GM18519 (cell line): ENCODE measurements around the gene CSF2RB.
"Not testable (repeated sequence)": the region's sequence is repeated elsewhere in the genome, so short reads cannot be mapped to it uniquely, and the experiment has no call there.

Experiments
- ATAC-seq: cut with Tn5 transposase; IDR thresholded peaks from one replicate; pipeline ENCODE4 v1.9.1; 2021; ENCODE audit warnings: mild to moderate bottlenecking, moderate library complexity; ENCODE audit not compliant: unreplicated experiment, low FRiP score

The CSF2RB gene

DNA sequence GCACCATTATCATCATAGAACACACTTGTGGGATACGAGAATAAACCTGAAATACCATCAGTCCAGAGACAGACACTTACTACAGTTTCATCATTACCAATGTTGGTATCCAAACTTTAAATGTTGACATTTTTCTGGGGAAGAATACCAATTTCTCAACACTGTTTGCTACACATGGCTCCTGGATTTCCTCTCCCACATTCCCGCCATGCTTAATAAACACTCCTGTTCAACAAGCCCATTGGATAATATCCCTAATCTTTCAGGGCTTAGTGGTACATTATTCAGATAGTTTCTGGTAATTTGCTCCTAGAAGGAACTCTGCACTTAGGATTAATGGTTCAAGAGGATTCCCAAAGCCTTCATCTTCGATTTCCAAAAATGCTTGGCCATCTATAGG lies 48.2 kb downstream of the CSF2RB start:
- ATAC-seq = no peak

DNA sequence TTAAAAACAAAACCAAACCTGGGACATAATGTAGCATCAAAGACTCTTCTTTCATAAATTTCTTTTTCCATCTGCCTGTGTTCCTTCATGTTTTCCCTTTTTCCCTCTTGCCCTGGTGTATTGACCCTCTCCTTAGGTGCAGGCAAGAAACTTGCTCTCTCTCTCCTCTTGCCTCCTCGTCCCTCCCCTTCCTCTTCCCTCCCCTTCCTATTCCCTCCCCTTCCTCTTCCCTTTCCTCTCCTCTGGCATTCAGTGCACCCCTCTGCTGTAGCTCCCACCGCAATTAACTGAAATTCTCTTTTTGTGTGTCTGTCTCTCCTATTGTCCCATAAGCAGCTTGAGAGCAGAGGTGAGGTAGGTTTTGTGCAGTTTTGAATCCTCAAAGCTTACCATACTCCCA lies 49.9 kb downstream of the CSF2RB start:
- ATAC-seq = no peak

DNA sequence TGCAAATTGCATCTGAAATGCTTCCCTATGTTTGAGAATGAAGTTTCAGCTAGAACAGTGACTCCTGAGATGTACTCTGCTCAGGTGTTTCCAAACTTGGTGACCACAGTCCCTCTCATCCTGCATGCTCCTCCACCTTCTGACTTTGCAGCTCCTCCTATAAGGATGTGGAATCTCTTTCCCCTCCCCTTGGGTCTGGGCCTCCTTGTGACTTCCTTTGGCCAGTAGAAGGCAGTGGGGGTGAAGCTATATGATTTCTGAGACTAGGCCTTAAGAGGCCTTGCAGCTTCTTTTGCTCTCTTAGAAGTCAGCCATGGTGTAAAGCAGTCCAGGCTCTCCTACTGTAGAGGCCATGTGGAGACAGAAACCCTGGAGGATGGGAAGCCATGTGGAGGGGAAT lies 50.7 kb downstream of the CSF2RB start:
- ATAC-seq = no peak

DNA sequence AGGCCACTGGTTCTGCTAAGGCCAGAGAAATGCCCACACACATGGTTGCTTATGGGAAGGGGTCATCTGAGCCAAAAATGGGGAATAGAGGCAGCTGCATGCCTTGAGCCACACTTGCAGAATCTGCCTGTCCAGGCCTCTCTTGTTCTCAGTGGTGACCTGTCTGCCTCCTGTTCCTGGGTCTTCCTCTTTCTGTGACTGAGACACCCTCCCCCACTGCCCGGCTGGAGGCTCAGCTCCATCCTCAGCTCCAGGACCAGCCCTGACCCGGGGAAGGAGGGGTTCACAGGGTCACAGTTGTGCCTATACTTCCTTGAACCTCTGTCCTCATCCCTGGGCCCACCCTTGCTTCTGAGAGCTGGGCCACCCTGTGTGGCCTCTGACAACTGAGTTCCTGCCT lies 52.3 kb downstream of the CSF2RB start:
- no peak for ATAC-seq

DNA sequence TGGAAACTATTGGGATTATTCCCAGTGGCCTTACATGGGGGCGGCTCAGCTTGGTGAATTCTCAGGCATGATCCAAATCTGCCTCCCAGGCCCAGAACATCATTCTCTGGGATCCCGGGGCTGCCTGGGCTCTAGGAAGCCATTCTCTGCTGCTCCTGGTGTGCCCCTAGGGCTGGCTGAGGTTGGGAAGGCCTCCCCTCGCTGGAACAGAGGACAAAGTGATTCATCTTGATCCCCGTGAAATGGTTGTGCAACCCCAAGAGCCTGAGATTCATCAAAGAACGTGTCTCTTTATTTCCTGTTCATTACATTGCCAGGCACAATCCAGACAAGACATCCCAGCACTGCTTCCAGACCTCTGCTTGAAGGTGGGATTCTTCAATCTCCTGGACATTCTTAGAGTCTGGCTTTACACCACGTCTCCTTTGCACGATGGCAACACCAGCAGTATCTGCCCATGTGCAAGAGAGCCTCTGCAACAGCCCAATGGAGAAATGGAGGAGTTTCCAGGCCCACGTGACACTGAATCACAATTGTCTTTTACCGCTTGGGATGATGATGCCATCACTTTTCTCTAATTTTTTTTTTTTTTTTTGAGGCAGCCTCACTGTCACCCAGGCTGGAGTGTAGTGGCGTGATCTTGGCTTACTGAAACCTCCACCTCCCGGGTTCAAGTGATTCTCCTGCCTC lies 53.6 kb downstream of the CSF2RB start:
- ATAC-seq = no peak

DNA sequence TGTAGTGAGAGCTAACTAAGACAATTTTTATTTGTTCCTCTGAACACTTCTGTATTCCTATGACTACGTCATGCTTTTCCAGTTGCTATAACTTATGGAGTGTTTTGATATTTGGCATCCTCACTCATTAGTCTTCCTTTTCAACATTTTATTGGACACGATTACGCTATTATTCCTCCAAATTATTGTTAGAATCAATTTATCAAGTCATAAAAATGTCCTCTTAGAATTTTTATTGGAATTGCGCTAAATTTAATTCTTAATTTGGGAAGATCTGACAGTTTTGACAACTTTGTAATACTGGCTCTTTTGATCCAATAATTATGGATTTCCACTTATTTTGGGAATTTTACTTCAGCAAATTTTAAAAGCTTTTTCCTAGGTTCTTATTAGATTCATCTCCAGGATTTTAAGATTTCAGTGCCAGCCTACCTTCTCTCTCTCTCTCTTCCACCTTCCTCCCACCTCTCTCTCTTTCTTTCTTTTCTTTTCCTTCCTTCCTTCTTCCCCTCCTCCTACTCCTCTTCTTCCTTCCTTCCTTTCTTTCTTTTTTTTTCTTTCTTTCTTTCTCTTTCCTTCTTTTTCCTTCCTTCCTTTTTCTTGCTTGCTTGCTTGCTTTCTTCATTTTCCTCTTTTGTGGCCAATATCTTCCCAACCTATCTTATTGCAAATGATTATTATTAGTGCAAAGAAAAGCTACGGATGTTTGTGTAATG lies 55.0 kb downstream of the CSF2RB start:
- ATAC-seq = no peak

DNA sequence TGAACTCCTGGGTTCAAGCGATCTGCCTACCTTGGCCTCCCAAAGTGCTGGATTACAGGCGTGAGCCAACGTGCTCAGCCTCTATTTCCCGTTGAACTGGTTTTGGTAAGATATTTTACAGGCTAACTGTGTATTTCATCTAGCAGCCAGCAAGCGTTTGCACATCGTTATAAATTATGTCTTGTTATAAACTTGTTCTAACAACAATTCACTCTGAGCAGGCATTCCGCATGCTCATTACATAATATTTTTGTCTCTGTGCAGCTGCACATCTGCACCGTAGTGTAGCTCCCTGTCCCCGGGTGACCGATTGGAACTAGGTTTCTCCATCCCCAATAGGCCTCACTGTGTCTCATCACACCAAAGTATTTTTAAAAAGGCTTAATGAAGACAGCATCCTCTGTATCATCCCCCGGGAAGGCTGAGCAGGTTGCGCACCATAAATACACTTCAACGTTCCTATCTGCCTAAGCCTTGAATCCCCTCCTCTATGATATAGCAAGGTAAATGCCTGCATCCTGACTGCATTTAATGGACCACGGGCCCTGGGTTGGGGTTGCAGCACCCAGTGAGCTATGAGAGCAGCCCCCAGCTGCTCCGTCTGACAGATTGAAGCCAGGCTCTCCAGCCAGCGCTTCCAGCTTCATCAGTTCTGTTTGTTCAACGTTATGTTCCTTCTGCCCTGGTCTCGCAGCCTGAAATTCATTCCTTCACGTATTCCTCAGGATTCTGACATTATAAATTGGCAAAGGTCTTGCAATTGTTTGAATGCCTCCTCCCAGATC lies 58.1 kb downstream of the CSF2RB start:
- ATAC-seq = no peak

DNA sequence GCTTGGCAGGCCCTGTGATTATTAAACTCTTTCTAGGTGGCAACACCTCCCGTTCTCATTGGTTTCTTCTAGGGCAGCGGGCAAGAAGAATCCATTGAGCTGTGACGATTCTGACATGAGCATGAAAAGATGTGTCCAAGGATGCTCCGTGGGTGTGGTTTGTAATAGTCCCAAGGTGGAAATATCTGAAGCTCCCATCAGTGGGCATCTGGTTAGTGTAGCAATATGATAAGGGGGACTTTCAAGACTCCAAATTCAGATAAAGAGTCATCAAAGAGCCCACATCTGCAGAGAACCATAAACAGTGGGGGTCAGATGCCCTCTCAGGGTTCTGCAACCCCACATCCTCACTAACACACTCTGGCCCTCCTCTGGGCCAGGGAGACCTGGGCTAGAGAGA lies 63.2 kb downstream of the CSF2RB start:
- ATAC-seq = no peak

DNA sequence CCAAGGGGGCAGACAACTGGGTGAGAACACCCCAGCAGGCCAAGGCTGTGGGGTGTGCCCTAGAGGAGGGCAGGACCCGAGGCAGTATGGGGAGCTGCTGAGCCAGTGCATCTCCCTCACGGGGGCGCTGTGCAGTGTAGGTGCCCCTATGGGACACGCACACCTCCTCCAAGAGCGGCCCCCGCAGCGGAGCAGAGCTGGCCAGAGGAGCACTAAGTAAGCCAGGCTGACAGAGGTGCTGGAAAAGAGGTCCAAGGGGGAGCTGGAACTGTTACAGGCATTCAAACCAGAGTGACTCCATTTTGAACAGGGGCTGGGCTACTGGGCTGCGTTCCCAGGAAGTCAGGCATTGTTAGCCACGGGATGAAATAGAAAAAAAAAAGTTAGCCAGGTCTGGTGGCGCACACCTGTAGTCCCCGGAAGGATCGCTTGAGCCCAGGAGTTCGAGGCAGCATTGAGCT lies 64.0 kb downstream of the CSF2RB start:
- ATAC-seq = no peak

DNA sequence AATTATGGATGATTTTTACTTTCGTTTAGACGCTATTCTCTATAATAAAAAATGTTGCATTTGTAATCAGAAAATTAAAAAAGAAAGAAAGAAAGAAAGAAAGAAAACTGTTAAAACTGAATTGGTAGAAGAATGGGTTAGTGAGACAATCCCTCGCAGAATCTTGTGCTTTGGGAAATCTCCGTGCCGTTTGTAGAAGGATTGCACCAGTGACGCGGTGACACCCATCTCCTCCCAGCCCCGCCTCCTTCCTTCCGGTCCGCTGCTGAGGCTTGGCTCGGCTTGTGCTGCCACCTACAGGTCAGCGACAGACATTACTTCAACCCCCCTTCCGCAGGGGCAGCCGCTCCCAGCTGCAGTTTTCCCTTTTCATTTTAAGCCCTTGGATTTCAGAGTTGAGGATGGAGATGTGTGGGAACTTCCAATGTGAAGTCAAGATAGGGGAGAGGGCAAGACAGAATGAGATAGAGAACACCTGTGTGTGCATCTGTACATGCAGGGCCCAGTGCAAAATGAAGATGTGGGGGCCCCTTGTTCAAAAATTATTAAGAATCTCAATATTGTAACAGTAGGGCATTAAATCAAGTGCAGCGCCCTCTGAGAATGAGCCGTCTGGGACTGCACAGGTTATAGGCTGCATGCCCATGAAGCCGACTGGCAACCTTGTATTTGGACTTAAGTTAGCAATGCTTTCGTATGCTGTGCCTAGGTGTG lies 64.7 kb downstream of the CSF2RB start:
- no peak for ATAC-seq

DNA sequence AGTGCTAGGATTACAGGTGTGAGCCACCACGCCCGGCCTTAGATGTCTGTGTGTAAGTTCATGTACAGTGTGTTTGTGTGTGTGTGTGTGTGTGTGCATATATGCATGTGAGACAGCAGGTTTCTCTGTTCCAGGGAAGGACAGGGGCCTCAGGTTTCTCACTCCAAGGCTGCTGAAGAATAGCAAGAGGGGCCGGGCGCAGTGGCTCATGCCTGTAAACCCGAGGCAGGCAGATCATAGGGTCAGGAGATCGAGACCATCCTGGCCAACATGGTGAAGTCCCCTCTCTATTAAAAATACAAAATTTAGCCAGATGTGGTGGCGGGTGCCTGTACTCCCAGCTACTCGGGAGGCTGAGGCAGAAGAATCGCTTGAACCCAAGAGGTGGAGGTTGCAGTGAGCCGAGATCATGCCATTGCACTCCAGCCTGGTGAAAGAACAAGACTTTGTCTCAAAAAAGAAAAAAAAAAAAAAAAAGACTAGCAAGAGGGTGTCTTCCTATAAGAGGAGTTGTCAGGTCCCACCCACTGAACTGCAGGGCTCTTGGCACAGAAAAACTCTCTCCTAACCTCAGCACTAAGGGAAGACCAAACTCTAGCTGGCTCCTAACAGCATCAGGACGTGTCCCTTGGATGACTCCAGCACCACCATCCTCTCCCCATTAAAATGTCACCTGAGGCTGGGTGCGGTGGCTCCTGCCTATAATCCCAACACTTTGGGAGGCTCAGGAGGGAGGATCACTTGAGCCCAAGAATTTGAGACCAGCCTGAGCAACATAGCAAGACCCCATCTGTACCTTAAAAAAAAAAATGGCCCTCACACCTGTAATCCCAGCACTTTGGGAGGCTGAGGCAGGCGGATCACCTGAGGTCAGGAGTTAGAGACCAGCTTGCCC lies 65.8 kb downstream of the CSF2RB start:
- no peak for ATAC-seq

DNA sequence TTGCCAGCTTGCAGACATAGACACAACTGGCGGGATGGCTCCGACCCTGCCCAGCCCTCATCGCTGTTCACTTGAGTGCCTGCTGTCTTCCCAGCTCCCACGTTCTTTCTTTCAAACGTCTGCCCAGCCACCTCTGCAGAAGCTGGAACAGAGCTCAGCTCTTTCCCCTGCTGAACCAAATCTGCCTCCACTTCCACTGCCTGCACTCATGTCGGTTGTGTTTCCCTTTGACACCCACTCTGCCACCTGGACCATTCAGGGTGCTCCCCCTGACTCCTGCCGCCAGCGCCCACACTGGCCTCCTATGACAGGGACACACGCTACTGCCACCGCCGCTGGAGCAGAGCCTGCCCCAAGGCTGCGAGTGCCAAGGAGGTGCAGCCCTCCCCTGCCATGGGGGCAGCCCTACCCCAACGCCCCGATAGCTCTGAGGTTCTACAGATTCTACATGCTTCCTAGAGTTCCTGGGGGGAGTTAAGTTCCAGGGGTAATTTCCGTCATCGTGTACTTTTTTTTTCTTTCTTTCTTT lies 67.9 kb downstream of the CSF2RB start:
- no peak for ATAC-seq

DNA sequence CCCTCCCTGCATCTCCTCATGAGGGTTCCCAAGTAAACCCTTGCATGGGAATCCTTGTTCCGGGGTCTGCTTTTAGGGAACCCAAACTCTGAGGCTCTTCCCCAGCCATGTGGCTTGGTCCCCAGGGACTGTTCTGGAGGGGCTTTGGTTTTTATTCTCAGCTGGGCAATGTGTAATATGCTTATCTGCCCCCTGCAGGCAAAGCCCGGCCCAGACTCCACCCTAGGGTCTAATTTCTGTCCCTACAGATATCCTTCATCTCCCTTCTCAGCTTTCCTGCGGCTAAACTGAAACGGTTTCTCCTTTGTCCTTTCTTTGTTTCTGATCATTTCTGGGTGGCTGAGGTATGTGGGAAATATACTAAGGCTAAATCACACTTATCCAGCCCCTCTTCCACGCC lies 68.7 kb downstream of the CSF2RB start:
- no peak for ATAC-seq

DNA sequence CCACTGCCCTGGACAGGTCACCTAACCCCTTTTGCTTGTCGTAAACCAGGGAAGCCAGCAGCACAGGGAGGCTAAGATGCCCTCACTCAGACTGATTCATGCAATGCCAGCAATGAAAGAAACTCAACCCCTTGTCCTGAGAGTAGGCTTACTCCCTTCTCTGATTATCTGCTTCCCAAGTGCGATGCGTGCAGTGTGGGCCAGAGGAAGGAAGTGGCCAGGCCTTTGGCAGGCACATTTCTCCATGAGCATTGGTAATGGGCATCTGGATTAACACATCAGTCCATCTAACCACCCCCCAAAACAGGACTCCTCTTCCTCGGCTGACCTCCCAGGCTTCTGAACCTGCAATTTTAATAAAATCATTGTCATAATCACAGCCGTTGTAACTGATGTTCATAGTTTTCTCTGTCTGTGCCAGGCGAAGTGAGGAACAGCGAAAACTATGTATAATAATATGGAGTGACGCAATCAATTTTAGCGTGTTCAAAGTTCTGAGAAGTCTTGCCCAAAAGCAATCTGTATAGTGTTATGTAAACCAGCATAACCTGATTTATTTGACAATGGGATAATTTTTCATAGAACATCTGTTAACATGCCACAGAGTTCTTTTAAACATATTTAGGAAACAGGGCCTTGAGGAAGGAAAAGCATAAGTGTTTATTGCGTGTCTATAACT lies 71.9 kb downstream of the CSF2RB start:
- ATAC-seq = no peak

DNA sequence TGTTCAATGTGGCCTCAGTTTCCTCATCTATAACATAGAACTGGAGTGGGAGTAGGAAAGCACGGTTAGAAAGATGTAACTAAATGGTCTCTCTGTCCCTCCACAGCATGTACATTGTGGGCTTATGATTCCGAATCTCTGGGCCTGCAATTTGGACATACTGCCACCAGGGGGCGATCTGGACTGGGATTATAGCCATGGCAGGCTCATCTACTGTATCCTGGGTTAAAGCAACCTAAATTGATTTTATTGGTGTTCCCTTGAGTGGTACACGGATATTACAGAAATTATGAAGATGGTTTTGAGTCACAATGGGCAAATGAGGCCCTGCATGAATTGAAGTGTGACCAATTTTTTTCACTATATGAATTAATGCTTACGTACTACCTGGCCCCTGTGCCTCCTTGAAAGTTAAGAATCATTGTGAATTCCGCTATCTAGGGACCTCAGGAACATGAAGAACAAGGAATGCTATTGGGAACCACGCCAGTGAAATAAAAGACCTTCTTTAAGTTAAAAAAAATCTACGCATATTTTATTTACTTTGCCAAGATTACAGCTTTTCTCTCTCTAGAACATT lies 72.9 kb downstream of the CSF2RB start:
- ATAC-seq = no peak

DNA sequence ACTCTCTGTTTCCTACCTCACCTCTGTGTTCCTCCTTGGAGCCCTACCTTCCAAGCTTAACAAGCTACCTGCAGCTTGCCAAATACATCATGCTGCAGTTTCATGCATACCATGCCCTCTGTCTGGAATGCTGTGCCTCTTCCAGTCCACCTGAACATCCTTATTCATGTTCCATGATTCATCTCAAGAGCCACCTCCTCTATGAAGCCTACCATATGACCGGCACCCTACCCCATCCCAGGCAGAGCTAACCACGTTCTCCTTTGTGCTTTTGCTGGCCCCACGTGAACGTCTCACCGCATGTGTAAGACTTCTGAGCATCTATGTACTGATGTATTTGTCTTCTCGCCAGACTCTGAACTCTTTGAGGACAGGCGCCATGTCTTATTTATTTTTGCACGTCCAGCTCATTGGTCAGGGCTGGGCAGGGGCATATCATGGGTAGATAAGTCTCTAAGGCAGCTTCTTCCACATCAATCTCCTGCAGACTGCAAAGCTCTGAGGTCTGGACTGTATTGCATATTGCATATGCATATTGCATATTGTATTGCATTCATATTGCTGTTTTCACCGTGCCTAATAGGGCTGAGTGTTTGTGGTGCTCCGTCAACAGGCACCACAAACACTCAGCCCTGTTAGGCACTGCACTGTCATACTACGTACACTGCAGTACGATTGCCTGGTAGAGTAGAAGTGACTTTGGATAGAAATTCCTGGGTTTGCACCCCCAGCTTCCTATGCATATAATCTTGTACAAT lies 74.8 kb downstream of the CSF2RB start:
- ATAC-seq = no peak

DNA sequence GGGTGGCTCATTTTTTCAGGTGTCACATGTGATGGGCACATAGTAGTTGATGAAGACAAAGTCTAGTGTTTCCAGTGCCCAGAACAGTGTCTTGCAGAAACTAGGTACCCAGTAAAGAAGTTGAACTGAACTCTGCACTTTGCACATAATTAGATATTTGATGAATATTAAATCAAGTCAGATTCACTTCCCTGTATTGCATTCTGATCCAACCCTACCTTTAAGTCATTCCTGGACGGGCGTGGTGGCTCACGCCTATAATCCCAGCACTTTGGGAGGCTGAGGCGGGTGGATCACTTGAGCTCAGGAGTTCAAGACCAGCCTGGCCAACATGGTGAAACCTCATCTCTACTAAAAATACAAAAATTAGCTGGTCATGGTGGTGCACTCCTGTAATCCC lies 75.6 kb downstream of the CSF2RB start:
- ATAC-seq = not testable (repeated sequence)
